Esophagus muscularis mucosa (tissue), 4 donors: Measurements from ENCODE around the gene PPTC7. TPM values are rescaled to one million over a fixed set of nuclear protein-coding genes. Genes with fewer than 3 reads are reported as not detected.

Experiments used
- DNase-seq: peaks from one replicate; pipeline ENCODE4 v3.0.0-alpha.2; 2017; ENCODE audit errors: extremely low spot score
- H3K27ac ChIP-seq, 4 donors: fragments of 200-600 bp; sonication (generic); replicated peaks in 1 of 4; 1 replicate in 3 of 4; 2 replicates in 1 of 4; pipeline ENCODE4 v1.5.1; 2016 to 2019; ENCODE audit warnings: mild to moderate bottlenecking in 1 of 4
- H3K27me3 ChIP-seq, 4 donors: fragments of 200-600 bp; sonication (generic); one replicate each; pipeline versions ENCODE4 v1.5.1 to v1.6.0; 2016 to 2019
- H3K36me3 ChIP-seq, 4 donors: fragments of 200-600 bp; sonication (generic); one replicate each; pipeline ENCODE4 v1.5.1; 2016 to 2019
- H3K4me1 ChIP-seq, 4 donors: fragments of 200-600 bp; sonication (generic); one replicate each; pipeline ENCODE4 v1.5.1; 2016 to 2019
- H3K4me3 ChIP-seq, 4 donors: fragments of 200-600 bp; sonication (generic); 1 replicate in 2 of 4; 2 replicates in 2 of 4; pipeline ENCODE4 v1.5.1; 2016 to 2019; ENCODE audit warnings: mild to moderate bottlenecking in 4 of 4, moderate library complexity in 1 of 4
- H3K9me3 ChIP-seq, 4 donors: fragments of 200-600 bp; sonication (generic); 1 replicate in 3 of 4; 2 replicates in 1 of 4; pipeline ENCODE4 v1.5.1; 2016 to 2019
- EP300 ChIP-seq: sonication (generic); formaldehyde crosslinking; IDR thresholded peaks from one replicate; pipeline ENCODE4 v1.6.1; 2017; ENCODE audit warnings: antibody characterized with exemption
- POLR2A ChIP-seq: fragments of 450-650 bp; IDR thresholded peaks from one replicate; pipeline ENCODE4 v1.6.1; 2017; ENCODE audit warnings: antibody characterized with exemption, moderate library complexity, mild to moderate bottlenecking, low read depth
- POLR2AphosphoS5 ChIP-seq, 2 donors: sonication (generic); formaldehyde crosslinking; IDR thresholded peaks; one replicate each; pipeline ENCODE4 v1.6.1; 2017; ENCODE audit warnings: antibody characterized with exemption in 2 of 2
- WGBS: methylation state at CpG from one replicate; pipeline ENCODE4 v1.1.5; 2018; 5-methylcytosine and 5-hydroxymethylcytosine counted together
- intact Hi-C: fragments of 100-400 bp; cut with DNase I; formaldehyde crosslinking; loops from one replicate; pipeline ENCODE4 v1.15.1; 2023
- small RNA-seq, 3 donors: library from RNA; depleted of rRNA; stranded (forward); fragments of <200 nt; gene quantifications; one replicate each; pipeline ENCODE3, GENCODE V24; 2016
- total RNA-seq, 4 donors: library from RNA; depleted of rRNA; stranded (reverse); fragments of >200 nt; gene quantifications; one replicate each; pipeline versions ENCODE4 v1.1.0 to v1.2.1, GENCODE V29; 2016
- TF ChIP-seq, protein P1 (sequence below), 3 experiments: fragments of 200-600 bp in 2 of 3; fragments of 450-650 bp in 1 of 3; sonication (generic) in 2 of 3; IDR thresholded peaks; one replicate each; pipeline ENCODE4 v1.5.1; 2017 to 2019; ENCODE audit warnings: antibody characterized with exemption in 3 of 3, mild to moderate bottlenecking in 2 of 3, moderate library complexity in 1 of 3

The PPTC7 gene
- total RNA-seq, 4 donors from 2014 or later: 36.6 to 55.6 (median 53.2) TPM

- H3K27me3 ChIP-seq: no peaks in the 10 kb centered on the region
- H3K36me3 ChIP-seq: no peaks in the 10 kb centered on the region
- intact Hi-C loops: loop anchor here (2.0 kb wide), 1 partner anchor 35 kb away; the partner anchor contains the start of genes FAM216A and GPN3
- H3K4me1 ChIP-seq: peaks cover 31 to 37% (median 34%) of the 10 kb centered on the region in 4 donors
- DNase-seq: no peak
- no peaks in the 10 kb centered on the region for H3K9me3 ChIP-seq
- TF ChIP-seq POLR2AphosphoS5 (IDR thresholded peaks at IDR 0.05) (no peak), POLR2A (no peak), EP300 (no peak)
- TF ChIP-seq, protein P1, sequence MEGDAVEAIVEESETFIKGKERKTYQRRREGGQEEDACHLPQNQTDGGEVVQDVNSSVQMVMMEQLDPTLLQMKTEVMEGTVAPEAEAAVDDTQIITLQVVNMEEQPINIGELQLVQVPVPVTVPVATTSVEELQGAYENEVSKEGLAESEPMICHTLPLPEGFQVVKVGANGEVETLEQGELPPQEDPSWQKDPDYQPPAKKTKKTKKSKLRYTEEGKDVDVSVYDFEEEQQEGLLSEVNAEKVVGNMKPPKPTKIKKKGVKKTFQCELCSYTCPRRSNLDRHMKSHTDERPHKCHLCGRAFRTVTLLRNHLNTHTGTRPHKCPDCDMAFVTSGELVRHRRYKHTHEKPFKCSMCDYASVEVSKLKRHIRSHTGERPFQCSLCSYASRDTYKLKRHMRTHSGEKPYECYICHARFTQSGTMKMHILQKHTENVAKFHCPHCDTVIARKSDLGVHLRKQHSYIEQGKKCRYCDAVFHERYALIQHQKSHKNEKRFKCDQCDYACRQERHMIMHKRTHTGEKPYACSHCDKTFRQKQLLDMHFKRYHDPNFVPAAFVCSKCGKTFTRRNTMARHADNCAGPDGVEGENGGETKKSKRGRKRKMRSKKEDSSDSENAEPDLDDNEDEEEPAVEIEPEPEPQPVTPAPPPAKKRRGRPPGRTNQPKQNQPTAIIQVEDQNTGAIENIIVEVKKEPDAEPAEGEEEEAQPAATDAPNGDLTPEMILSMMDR (IDR thresholded peaks at IDR 0.05): no peak
- H3K27ac ChIP-seq: no peak overlapping the region
- 89% methylated on average over 1 of the region's 1 CpG for WGBS
- no peak overlapping the region for H3K4me3 ChIP-seq
Observed at GRCh38 chr12:110503432-110503831, 79.7 kb downstream of the PPTC7 start.

DNA sequence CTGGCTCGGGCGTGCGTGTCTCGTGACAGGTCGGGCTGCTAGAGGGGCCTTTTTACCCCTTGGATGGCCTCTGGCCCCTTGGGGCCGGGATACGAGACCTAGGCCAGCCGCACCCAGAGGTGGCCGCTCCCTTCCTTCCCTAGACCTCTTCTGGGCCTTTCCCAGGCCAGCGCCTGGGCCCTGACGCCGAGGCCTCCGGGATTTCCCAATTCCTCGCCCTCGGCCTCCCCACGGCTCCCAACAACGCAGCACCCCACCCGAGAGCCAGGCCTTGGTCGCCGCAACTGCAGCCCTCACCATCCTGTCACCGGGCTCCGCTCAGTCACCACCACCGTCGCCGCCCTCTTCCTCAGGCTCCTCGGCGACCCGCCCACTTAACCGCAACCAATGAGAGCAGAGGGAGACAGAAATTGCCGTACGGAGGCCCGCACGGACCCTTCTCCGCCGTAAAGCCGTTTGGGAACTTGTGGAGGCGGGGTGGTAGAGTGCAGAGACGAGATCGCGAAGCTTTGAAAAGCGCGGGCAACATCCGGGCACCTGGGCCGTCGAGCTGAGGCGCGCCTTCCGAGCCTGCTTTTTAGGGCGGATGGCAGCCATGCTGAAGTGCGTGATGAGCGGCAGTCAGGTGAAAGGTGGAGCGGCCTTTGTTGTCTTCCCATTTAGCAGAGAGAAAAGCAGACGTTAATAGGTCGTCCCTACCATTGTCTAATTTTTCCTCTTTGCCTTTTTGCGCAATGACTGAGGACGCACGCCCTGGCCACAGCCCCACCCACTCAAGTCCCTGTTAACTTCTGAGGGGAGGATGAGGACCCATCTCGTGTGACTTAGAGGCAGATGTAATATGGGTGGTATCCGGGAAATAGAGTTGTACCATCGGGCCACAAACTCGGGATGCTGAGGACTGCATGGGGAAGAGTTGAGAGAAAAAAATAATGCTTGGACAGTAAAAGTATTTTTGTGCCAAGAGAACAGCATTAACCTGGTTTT is 81.1 kb downstream of the PPTC7 start, which contains the start of the genes RAD9B and VPS29:
TSS of gene RAD9B (plus strand) at position 580 of the 987 bp plus-strand sequence. CDS start at position 587, 7 bp downstream.
TSS of gene VPS29 (minus strand) at position 360 of the 987 bp plus-strand sequence. CDS start at position 300, 60 bp downstream.
- intact Hi-C loops: loop anchor here (2.0 kb wide), 1 partner anchor 33 kb away; the partner anchor contains the start of genes FAM216A and GPN3
- H3K9me3 ChIP-seq: no peaks in the 10 kb centered on the region
- 12% methylated on average over 45 of the region's 61 CpGs for WGBS
- peak within 1 kb of the TSS; percentile 87 to 98 (median 93) for H3K4me3 ChIP-seq
- peaks cover 0 to 7% (median 0%) of the 10 kb centered on the region in 4 donors for H3K36me3 ChIP-seq
- DNase-seq: peak; percentile 99
- H3K27me3 ChIP-seq: no peaks in the 10 kb centered on the region
- peaks cover 35 to 46% (median 45%) of the 10 kb centered on the region in 4 donors for H3K4me1 ChIP-seq
- TF ChIP-seq POLR2AphosphoS5 (IDR thresholded peaks at IDR 0.05) (peak; percentile 99), EP300 (no peak), POLR2A (peak; percentile 89)
- TF ChIP-seq, protein P1 (IDR thresholded peaks at IDR 0.05): peak in 1 of 3 experiments; percentile 18
- peak within 1 kb of the TSS; percentile 92 to 97 (median 96) for H3K27ac ChIP-seq

- no peak for DNase-seq
- 0% methylated on average over 7 of the region's 17 CpGs for WGBS
- peaks cover 0 to 12% (median 0%) of the 10 kb centered on the region in 4 donors for H3K36me3 ChIP-seq
- peak overlapping the region; percentile 92 to 97 (median 96) for H3K27ac ChIP-seq
- H3K4me1 ChIP-seq: peaks cover 35 to 49% (median 45%) of the 10 kb centered on the region in 4 donors
- intact Hi-C loops: no loop called here
- H3K4me3 ChIP-seq: peak overlapping the region; percentile 87 to 98 (median 93)
- TF ChIP-seq POLR2AphosphoS5 (IDR thresholded peaks at IDR 0.05) (peak in 1 of 2 donors; percentile 40), POLR2A (no peak)
- H3K9me3 ChIP-seq: no peaks in the 10 kb centered on the region
- H3K27me3 ChIP-seq: no peaks in the 10 kb centered on the region
Observed at GRCh38 chr12:110501399-110501751, 81.7 kb downstream of the PPTC7 start.

- intact Hi-C loops: no loop called here
- Histone ChIP-seq H3K4me1 (peaks cover 35 to 49% (median 45%) of the 10 kb centered on the region in 4 donors), H3K36me3 (peaks cover 11 to 35% (median 21%) of the 10 kb centered on the region in 4 donors), H3K9me3 (no peaks in the 10 kb centered on the region), H3K27ac (peak overlapping the region; percentile 53 to 97 (median 76)), H3K27me3 (no peaks in the 10 kb centered on the region), H3K4me3 (no peak overlapping the region)
- TF ChIP-seq POLR2AphosphoS5 (IDR thresholded peaks at IDR 0.05) (peak; percentile 9 to 45), EP300 (no peak), POLR2A (no peak)
- TF ChIP-seq, protein P1 (IDR thresholded peaks at IDR 0.05): no peak
- DNase-seq: no peak
- 60% methylated on average over 4 of the region's 4 CpGs for WGBS
Observed at GRCh38 chr12:110498984-110499706, 84.0 kb downstream of the PPTC7 start.

Small RNAs within 50 kb of the gene (small RNA-seq; reads per million reads assigned to genes)
- gene RF00278 (0 reads per million in 3 donors), gene RN7SL387P (0 reads per million in 3 donors)

Other genes with a start within 250 kb of the PPTC7 start
- gene ANAPC7, start 179.6 kb downstream of the PPTC7 start, total RNA-seq: 10 to 100 TPM; 32.5 to 35.0 (median 33.2) TPM
- gene ARPC3, start 133.0 kb downstream of the PPTC7 start, total RNA-seq: 100 to 1,000 TPM; 227 to 363 (median 257) TPM
- 10 to 100 TPM; 18.5 to 39.0 (median 25.9) TPM for gene GPN3, start 115.1 kb downstream of the PPTC7 start, total RNA-seq
- 10 to 100 TPM in 1 of 4 donors, 1 to 10 TPM in 3; 6.2 to 10.4 (median 8.0) TPM for gene FAM216A, start 114.5 kb downstream of the PPTC7 start, total RNA-seq
- 100 to 1,000 TPM; 126 to 166 (median 156) TPM for gene VPS29, start 81.2 kb downstream of the PPTC7 start, total RNA-seq
- 1 to 10 TPM in 3 of 4 donors, under 1 TPM in 1; 0.98 to 5.0 (median 2.0) TPM for gene RAD9B, start 81.0 kb downstream of the PPTC7 start, total RNA-seq
- gene TCTN1, start 30.8 kb upstream of the PPTC7 start, total RNA-seq: 10 to 100 TPM; 17.4 to 26.2 (median 21.4) TPM
- 1 to 10 TPM; 5.4 to 8.9 (median 7.1) TPM for gene HVCN1, start 105.8 kb upstream of the PPTC7 start, total RNA-seq
- 100 to 1,000 TPM in 3 of 4 donors, 10 to 100 TPM in 1; 92.2 to 120 (median 101) TPM for gene PPP1CC, start 159.6 kb upstream of the PPTC7 start, total RNA-seq